Type B pancreatic cell (in vitro differentiated cells): ENCODE data around the gene TMC4. TPM values are rescaled to one million over a fixed set of nuclear protein-coding genes. Genes with fewer than 3 reads are reported as not detected.
"Not testable (repeated sequence)": the region's sequence is repeated elsewhere in the genome, so short reads cannot be mapped to it uniquely, and the experiment has no call there.

Experiments used
- DNase-seq: peaks from one replicate; pipeline ENCODE4 v3.0.0; 2021; ENCODE audit warnings: mixed read lengths; ENCODE audit not compliant: unreplicated experiment; ENCODE audit errors: extremely low spot score
- H3K27ac Mint-ChIP-seq: 2 replicates; pipeline ENCODE4 v1.8.0; 2021; ENCODE audit warnings: mild to moderate bottlenecking, mixed read lengths
- H3K27me3 Mint-ChIP-seq: 2 replicates; pipeline ENCODE4 v1.8.0; 2021; ENCODE audit warnings: mixed read lengths
- H3K36me3 Mint-ChIP-seq: 2 replicates; pipeline ENCODE4 v1.8.0; 2021; ENCODE audit warnings: mixed read lengths
- H3K4me1 Mint-ChIP-seq: one replicate; pipeline ENCODE4 v1.8.0; 2021; ENCODE audit warnings: mixed read lengths; ENCODE audit not compliant: unreplicated experiment
- H3K4me3 Mint-ChIP-seq: 2 replicates; pipeline ENCODE4 v1.8.0; 2021; ENCODE audit warnings: mild to moderate bottlenecking, mixed read lengths
- H3K9me3 Mint-ChIP-seq: 2 replicates; pipeline ENCODE4 v1.8.0; 2021; ENCODE audit warnings: mixed read lengths
- long read RNA-seq: library from polyadenylated mRNA; unstranded; transcript quantifications from one replicate; pipeline ENCODE4 v2.0.0, GENCODE V29; 2020
- total RNA-seq: library from RNA; stranded (reverse); gene quantifications from 2 replicates; pipeline ENCODE4 v1.2.1, GENCODE V29; 2021; ENCODE audit warnings: low replicate concordance
- TF ChIP-seq, protein P1 (sequence below): fragments of 200-600 bp; sonication (generic); conservative IDR thresholded peaks from 2 replicates; pipeline ENCODE4 v1.5.0; 2021; ENCODE audit warnings: antibody characterized with exemption, mild to moderate bottlenecking

TMC4 gene, protein sequence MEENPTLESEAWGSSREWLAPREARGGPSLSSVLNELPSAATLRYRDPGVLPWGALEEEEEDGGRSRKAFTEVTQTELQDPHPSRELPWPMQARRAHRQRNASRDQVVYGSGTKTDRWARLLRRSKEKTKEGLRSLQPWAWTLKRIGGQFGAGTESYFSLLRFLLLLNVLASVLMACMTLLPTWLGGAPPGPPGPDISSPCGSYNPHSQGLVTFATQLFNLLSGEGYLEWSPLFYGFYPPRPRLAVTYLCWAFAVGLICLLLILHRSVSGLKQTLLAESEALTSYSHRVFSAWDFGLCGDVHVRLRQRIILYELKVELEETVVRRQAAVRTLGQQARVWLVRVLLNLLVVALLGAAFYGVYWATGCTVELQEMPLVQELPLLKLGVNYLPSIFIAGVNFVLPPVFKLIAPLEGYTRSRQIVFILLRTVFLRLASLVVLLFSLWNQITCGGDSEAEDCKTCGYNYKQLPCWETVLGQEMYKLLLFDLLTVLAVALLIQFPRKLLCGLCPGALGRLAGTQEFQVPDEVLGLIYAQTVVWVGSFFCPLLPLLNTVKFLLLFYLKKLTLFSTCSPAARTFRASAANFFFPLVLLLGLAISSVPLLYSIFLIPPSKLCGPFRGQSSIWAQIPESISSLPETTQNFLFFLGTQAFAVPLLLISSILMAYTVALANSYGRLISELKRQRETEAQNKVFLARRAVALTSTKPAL
- total RNA-seq = 24.2 and 42.1 TPM in 2 replicates
- long read RNA-seq, partial matches to known transcripts = 4 of 11 reads
- long read RNA-seq, other reads (novel, unspliced or antisense) = 3 of 11 reads

DNA sequence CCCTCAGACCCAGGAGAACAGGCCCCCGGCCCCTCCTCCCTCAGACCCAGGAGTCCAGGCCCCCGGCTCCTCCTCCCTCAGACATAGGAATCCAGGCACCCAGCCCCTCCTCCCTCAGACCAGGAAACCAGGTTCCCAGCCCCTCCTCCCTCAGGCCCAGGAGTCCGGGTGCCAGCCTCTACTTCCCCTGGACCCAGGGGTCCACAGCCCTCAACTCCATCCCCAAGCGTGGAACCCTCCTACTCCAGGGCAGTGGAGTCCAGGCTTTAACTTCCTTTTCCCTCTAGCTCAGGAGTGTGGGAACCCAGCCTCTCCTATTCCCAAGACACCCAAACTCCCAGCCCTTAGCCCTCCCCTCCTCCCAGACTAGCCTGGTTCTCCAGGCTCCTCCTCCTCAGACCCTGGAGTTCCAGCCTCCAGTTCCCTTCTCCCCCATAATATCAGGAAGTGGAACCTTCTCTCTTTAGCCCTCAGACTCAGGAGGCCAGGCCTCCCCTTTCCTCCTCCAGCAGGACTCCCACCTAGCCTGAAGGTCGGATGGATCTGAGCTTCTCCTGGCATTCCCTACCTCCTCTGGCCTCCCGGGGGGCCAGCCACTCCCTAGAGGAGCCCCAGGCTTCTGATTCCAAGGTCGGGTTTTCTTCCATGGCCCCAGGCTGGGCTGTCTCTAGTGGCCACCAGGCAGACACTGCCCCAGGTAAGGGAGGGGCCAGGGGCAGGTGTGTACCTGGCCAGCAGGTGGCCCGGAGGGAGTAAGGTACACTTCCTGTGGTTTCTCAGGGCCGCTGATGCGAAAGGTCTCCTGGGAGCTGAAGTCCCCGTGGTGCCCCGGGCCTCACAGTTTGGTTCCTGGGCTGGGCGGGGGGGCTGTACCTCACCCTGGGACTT is at the start of gene TMC4:
TMC4 (minus strand) TSS at position 690 of the 888 bp plus-strand sequence; CDS start at position 647, 43 bp downstream.
- Mint-ChIP-seq H3K27me3 (no peaks in the 10 kb centered on the region), H3K36me3 (no peaks in the 10 kb centered on the region), H3K27ac (peak within 1 kb of the TSS; percentile 87), H3K4me1 (peaks cover 4% of the 10 kb centered on the region), H3K4me3 (peak within 1 kb of the TSS; percentile 88), H3K9me3 (no peaks in the 10 kb centered on the region)
- TF ChIP-seq, protein P1, sequence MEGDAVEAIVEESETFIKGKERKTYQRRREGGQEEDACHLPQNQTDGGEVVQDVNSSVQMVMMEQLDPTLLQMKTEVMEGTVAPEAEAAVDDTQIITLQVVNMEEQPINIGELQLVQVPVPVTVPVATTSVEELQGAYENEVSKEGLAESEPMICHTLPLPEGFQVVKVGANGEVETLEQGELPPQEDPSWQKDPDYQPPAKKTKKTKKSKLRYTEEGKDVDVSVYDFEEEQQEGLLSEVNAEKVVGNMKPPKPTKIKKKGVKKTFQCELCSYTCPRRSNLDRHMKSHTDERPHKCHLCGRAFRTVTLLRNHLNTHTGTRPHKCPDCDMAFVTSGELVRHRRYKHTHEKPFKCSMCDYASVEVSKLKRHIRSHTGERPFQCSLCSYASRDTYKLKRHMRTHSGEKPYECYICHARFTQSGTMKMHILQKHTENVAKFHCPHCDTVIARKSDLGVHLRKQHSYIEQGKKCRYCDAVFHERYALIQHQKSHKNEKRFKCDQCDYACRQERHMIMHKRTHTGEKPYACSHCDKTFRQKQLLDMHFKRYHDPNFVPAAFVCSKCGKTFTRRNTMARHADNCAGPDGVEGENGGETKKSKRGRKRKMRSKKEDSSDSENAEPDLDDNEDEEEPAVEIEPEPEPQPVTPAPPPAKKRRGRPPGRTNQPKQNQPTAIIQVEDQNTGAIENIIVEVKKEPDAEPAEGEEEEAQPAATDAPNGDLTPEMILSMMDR = no peak
- DNase-seq = no peak

- not testable (repeated sequence) for H3K4me3 Mint-ChIP-seq, DNase-seq, H3K27ac Mint-ChIP-seq, H3K36me3 Mint-ChIP-seq, H3K9me3 Mint-ChIP-seq, H3K4me1 Mint-ChIP-seq
- peaks cover 13% of the 10 kb centered on the region for H3K27me3 Mint-ChIP-seq
Measured at GRCh38 chr19:54221947-54222346, 49.0 kb upstream of the TMC4 start.

DNA sequence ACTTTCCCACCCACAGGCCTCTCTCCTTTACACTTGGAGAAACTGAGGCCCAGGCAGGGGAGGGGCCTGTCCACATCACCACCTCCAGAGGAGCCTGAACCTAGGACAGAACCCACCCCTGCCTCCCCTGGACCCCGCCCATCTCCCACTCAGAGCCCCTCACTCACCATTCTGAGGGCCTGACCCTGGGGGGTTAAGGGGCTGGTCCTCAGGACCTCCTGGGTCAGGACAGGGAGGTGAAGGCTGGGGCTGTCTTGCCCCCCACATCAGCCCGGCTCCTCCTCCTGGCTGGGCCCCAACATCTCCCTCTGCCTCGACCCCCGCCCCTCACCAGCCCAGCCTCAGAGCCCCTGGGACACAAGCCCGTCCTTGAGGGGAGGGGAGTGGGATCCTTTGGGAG is 46.7 kb upstream of the TMC4 start:
- not testable (repeated sequence) for H3K27ac Mint-ChIP-seq, H3K4me3 Mint-ChIP-seq, DNase-seq, H3K9me3 Mint-ChIP-seq, H3K36me3 Mint-ChIP-seq, H3K4me1 Mint-ChIP-seq
- H3K27me3 Mint-ChIP-seq = peaks cover 12% of the 10 kb centered on the region

DNA sequence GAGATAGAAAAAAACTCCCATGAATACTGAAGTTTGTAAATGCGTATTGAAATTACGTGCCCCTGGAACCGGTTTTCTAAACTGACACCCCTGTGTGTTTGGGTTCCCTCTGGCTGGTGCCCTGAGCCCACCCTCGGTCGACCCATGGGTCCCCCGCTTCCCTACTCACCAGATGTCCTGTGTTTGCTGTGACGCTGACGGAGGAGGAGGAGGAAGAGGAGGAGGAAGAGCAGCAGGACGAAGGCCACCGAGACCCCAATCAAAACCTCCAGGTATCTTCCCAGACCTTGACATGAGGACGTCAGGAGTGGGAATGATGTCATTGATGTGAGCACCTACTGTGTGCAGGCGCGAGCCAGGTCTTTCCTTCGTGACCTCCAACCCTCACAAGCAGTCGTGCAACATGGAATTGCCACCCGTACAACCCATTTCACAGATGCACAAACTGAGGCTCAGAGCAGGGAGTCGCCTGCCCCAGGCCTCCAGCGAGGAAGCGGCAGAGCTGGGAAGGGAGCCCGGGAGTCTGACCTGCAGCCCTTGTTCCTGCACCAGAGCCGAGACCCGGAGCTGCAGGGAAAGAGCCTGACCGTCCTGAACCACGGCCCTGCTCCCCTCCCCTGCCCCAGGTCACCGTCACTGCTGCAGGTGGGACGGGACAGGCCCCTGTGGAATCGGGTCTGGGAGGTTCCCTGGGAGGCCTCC is 46.2 kb upstream of the TMC4 start:
- DNase-seq = no peak
- H3K4me1 Mint-ChIP-seq = peaks cover 7% of the 10 kb centered on the region
- H3K9me3 Mint-ChIP-seq = no peaks in the 10 kb centered on the region
- TF ChIP-seq, protein P1 = no peak
- H3K27me3 Mint-ChIP-seq = peaks cover 9% of the 10 kb centered on the region
- no peak overlapping the region for H3K27ac Mint-ChIP-seq
- no peak overlapping the region for H3K4me3 Mint-ChIP-seq
- peaks cover 5% of the 10 kb centered on the region for H3K36me3 Mint-ChIP-seq

DNA sequence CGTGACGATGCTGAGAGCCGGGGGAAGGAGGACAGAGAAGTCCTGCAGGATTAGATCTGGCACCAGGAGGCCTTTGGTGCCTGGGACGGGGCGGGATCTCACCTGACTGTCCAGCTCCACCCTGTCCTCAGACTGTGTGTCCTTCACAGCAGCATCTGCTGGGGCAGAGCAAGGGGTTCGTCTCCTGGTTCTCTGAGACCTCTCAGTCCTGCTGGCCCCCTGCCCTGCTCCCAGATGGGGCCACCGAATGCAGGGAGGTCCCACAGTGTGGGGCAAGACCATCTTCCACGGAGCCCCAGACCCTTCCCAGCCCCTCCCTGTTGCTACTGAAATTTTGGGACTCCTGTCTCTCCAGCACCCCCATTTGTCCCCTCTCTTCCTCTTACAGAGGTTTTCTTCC is 45.3 kb upstream of the TMC4 start:
- TF ChIP-seq, protein P1 = no peak
- no peak for DNase-seq
- H3K4me1 Mint-ChIP-seq = peaks cover 7% of the 10 kb centered on the region
- H3K27ac Mint-ChIP-seq = no peak overlapping the region
- H3K36me3 Mint-ChIP-seq = peaks cover 5% of the 10 kb centered on the region
- H3K27me3 Mint-ChIP-seq = peaks cover 2% of the 10 kb centered on the region
- H3K9me3 Mint-ChIP-seq = no peaks in the 10 kb centered on the region
- H3K4me3 Mint-ChIP-seq = no peak overlapping the region

DNA sequence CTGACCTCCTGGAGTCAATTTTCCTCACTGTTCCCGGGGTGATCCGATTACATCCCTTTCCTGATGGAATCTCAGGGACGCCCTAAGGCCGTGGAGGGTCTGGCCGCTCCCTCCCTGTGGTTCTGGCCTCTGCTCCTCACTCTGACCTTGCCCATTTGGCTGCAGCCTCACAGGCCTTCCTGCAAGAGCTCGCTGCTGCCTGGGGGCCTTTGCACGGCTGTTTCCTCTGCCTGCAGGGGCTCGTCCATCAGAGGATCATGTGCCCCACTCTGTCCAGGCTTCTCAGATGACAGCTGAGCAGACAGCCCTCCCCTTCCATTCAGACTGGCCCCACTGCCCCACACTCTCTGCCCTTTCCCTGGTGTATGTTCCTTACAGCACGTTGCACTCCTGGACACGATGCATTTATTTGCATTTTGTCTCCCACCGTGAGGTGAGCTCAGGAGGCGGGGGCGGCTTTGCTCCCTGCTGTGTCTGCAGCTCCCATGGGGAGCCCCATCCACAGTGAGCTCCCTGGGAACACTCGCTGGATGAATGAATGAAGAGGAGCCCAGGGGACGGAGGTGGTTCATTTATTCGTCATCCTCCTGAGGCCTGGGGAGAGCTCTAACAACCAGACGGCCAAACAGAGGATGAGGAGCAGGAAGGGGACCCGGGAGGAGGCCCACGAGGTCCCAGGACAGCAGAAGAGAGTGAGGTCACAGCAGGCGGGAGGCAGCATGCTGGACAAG is 44.7 kb upstream of the TMC4 start:
- H3K36me3 Mint-ChIP-seq = not testable (repeated sequence)
- peak overlapping the region; percentile 45 for H3K4me3 Mint-ChIP-seq

More for the DNA sequence above, 44.7 kb upstream of the TMC4 start:
- not testable (repeated sequence) for H3K27ac Mint-ChIP-seq, H3K9me3 Mint-ChIP-seq, DNase-seq, H3K4me1 Mint-ChIP-seq, H3K27me3 Mint-ChIP-seq
